Liver (tissue), 3 donors: Measurements from ENCODE around the gene XPR1.

Experiments used
- EGR1 ChIP-seq, 2 donors: IDR thresholded peaks; 2 replicates each; pipeline ENCODE4 v1.6.1; 2016 to 2018; ENCODE audit warnings: antibody characterized with exemption in 2 of 2, low read depth in 2 of 2
- FOXA1 ChIP-seq: IDR thresholded peaks from 2 replicates; pipeline ENCODE4 v1.6.1; 2016; ENCODE audit warnings: antibody characterized with exemption
- GABPA ChIP-seq, 2 donors: IDR thresholded peaks in 1 of 2; conservative IDR thresholded peaks in 1 of 2; 2 replicates each; pipeline ENCODE4 v1.6.1; 2016; ENCODE audit warnings: antibody characterized with exemption in 2 of 2, mild to moderate bottlenecking in 1 of 2, moderate library complexity in 1 of 2
- JUND ChIP-seq, 2 donors: IDR thresholded peaks; 2 replicates each; pipeline ENCODE4 v1.6.1; 2016; ENCODE audit warnings: antibody characterized with exemption in 2 of 2
- MAX ChIP-seq: IDR thresholded peaks from 2 replicates; pipeline ENCODE4 v1.6.1; 2016; ENCODE audit warnings: antibody characterized with exemption
- NR2F2 ChIP-seq: IDR thresholded peaks from 2 replicates; pipeline ENCODE4 v1.6.1; 2016; ENCODE audit warnings: antibody characterized with exemption
- RAD21 ChIP-seq, 2 donors: IDR thresholded peaks; 2 replicates each; pipeline ENCODE4 v1.6.1; 2016; ENCODE audit warnings: antibody characterized with exemption in 2 of 2, mild to moderate bottlenecking in 2 of 2
- RXRA ChIP-seq, 2 donors: IDR thresholded peaks; 2 replicates each; pipeline ENCODE4 v1.6.1; 2017 to 2018; ENCODE audit warnings: antibody characterized with exemption in 2 of 2, mild to moderate bottlenecking in 1 of 2
- TAF1 ChIP-seq: conservative IDR thresholded peaks from 2 replicates; pipeline ENCODE4 v1.6.1; 2016; ENCODE audit warnings: antibody characterized with exemption, mild to moderate bottlenecking
- YY1 ChIP-seq: IDR thresholded peaks from 2 replicates; pipeline ENCODE4 v1.6.1; 2016; ENCODE audit warnings: antibody characterized with exemption, mild to moderate bottlenecking
- TF ChIP-seq, protein P1 (sequence below): fragments of 150-350 bp; IDR thresholded peaks from 2 replicates; pipeline ENCODE4 v1.5.1; 2017; ENCODE audit warnings: improper control_type of control experiment, low read depth, low read length; ENCODE audit not compliant: missing input control
- TF ChIP-seq, protein P2 (sequence below): IDR thresholded peaks from 2 replicates; pipeline ENCODE4 v1.6.1; 2016; ENCODE audit warnings: antibody characterized with exemption, mild to moderate bottlenecking
- donor health status: healthy.
- donor health status: healthy.

DNA sequence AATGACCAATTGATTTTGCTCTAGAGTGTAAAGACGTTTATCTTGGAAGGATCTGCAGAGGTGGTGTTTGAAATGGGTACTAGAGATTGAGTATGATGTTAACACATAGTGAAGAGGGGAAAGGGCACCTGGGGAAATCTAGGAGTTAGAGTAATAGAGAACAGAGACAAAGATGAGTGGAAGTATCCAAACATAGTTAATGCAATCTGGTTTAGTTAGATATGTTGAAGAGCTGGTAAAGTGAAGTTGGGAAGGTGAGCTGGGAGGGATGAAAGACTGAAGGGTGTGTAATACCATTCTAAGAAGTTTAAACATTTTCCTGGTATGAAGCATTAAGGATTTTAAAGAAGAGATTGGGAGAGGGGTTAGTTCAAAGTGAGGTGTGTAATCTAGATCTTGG, 11.0 kb downstream of the XPR1 start:
- TF ChIP-seq, protein P1, sequence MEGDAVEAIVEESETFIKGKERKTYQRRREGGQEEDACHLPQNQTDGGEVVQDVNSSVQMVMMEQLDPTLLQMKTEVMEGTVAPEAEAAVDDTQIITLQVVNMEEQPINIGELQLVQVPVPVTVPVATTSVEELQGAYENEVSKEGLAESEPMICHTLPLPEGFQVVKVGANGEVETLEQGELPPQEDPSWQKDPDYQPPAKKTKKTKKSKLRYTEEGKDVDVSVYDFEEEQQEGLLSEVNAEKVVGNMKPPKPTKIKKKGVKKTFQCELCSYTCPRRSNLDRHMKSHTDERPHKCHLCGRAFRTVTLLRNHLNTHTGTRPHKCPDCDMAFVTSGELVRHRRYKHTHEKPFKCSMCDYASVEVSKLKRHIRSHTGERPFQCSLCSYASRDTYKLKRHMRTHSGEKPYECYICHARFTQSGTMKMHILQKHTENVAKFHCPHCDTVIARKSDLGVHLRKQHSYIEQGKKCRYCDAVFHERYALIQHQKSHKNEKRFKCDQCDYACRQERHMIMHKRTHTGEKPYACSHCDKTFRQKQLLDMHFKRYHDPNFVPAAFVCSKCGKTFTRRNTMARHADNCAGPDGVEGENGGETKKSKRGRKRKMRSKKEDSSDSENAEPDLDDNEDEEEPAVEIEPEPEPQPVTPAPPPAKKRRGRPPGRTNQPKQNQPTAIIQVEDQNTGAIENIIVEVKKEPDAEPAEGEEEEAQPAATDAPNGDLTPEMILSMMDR = no peak
- TF ChIP-seq JUND (IDR thresholded peaks at IDR 0.05) = no peak
- no peak for TF ChIP-seq EGR1 (IDR thresholded peaks at IDR 0.05; ENCODE audit: low read depth in 2 of 2)
- no peak for TF ChIP-seq MAX
- TF ChIP-seq GABPA (IDR thresholded peaks at IDR 0.05 in 1 of 2, conservative IDR thresholded peaks at IDR 0.05 in 1 of 2) = no peak
- TF ChIP-seq, protein P2, sequence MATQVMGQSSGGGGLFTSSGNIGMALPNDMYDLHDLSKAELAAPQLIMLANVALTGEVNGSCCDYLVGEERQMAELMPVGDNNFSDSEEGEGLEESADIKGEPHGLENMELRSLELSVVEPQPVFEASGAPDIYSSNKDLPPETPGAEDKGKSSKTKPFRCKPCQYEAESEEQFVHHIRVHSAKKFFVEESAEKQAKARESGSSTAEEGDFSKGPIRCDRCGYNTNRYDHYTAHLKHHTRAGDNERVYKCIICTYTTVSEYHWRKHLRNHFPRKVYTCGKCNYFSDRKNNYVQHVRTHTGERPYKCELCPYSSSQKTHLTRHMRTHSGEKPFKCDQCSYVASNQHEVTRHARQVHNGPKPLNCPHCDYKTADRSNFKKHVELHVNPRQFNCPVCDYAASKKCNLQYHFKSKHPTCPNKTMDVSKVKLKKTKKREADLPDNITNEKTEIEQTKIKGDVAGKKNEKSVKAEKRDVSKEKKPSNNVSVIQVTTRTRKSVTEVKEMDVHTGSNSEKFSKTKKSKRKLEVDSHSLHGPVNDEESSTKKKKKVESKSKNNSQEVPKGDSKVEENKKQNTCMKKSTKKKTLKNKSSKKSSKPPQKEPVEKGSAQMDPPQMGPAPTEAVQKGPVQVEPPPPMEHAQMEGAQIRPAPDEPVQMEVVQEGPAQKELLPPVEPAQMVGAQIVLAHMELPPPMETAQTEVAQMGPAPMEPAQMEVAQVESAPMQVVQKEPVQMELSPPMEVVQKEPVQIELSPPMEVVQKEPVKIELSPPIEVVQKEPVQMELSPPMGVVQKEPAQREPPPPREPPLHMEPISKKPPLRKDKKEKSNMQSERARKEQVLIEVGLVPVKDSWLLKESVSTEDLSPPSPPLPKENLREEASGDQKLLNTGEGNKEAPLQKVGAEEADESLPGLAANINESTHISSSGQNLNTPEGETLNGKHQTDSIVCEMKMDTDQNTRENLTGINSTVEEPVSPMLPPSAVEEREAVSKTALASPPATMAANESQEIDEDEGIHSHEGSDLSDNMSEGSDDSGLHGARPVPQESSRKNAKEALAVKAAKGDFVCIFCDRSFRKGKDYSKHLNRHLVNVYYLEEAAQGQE = no peak
- no peak for TF ChIP-seq RAD21 (IDR thresholded peaks at IDR 0.05)
- TF ChIP-seq YY1 = no peak
- no peak for TF ChIP-seq TAF1
- TF ChIP-seq FOXA1 = no peak
- no peak for TF ChIP-seq NR2F2
- no peak for TF ChIP-seq RXRA (IDR thresholded peaks at IDR 0.05)
